ENCODE data around the gene TRIM17.

Gene TRIM17

GRCh38 chr1:228396770-228397662 lies 19.6 kb downstream of the TRIM17 start:
- TF ChIP-seq, protein P1, sequence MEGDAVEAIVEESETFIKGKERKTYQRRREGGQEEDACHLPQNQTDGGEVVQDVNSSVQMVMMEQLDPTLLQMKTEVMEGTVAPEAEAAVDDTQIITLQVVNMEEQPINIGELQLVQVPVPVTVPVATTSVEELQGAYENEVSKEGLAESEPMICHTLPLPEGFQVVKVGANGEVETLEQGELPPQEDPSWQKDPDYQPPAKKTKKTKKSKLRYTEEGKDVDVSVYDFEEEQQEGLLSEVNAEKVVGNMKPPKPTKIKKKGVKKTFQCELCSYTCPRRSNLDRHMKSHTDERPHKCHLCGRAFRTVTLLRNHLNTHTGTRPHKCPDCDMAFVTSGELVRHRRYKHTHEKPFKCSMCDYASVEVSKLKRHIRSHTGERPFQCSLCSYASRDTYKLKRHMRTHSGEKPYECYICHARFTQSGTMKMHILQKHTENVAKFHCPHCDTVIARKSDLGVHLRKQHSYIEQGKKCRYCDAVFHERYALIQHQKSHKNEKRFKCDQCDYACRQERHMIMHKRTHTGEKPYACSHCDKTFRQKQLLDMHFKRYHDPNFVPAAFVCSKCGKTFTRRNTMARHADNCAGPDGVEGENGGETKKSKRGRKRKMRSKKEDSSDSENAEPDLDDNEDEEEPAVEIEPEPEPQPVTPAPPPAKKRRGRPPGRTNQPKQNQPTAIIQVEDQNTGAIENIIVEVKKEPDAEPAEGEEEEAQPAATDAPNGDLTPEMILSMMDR (IDR thresholded peaks at IDR 0.05; ENCODE audit: insufficient read depth, low read depth, low read length, missing control alignments): no peak
- no peak overlapping the region for H3K4me3 ChIP-seq (ENCODE audit: low read depth, low read length)
- DNase-seq (ENCODE audit: low read depth): no peak

GRCh38 chr1:228394571-228395394 lies 21.9 kb downstream of the TRIM17 start:
- no peak overlapping the region for H3K4me3 ChIP-seq (ENCODE audit: low read depth, low read length)
- DNase-seq (ENCODE audit: low read depth): no peak
- TF ChIP-seq, protein P1 (IDR thresholded peaks at IDR 0.05; ENCODE audit: insufficient read depth, low read depth, low read length, missing control alignments): no peak

- H3K4me3 ChIP-seq (ENCODE audit: low read depth, low read length): no peak overlapping the region
- TF ChIP-seq, protein P1 (IDR thresholded peaks at IDR 0.05; ENCODE audit: insufficient read depth, low read depth, low read length, missing control alignments): no peak
- no peak for DNase-seq (ENCODE audit: low read depth)
Measured at GRCh38 chr1:228393811-228394570, 22.7 kb downstream of the TRIM17 start.

DNA sequence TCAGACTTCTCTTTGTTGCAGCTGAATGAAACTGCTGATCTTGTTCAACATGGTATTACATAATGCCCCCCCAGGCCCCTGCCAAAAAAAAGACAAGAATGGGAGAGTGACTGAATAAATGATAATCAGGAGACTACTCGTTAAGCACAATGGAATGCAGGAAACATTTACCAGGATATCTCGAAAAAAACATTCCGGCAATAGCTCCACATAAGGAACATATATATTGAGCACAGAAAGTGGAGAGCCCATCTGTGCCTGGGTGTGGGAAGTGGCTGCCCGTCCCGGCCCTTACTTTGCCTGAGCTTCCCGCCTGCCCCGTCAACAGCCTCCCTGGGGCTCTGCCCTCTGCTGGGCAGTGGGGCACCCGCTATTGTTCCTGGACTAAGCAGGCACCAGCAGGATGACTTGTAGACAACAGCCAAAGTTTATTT lies 23.4 kb downstream of the TRIM17 start:
- TF ChIP-seq, protein P1 (IDR thresholded peaks at IDR 0.05; ENCODE audit: insufficient read depth, low read depth, low read length, missing control alignments): peak; percentile 3

GRCh38 chr1:228392111-228392936 lies 24.3 kb downstream of the TRIM17 start:
- TF ChIP-seq, protein P1 (IDR thresholded peaks at IDR 0.05; ENCODE audit: insufficient read depth, low read depth, low read length, missing control alignments): no peak
- DNase-seq (ENCODE audit: low read depth): no peak
- no peak overlapping the region for H3K4me3 ChIP-seq (ENCODE audit: low read depth, low read length)

More for the DNA sequence above, 23.4 kb downstream of the TRIM17 start:
- no peak for DNase-seq (ENCODE audit: low read depth)
- no peak overlapping the region for H3K4me3 ChIP-seq (ENCODE audit: low read depth, low read length)
